K562 (cell line): Measurements from ENCODE around the gene MSH2. TPM values are rescaled to one million over a fixed set of nuclear protein-coding genes. Genes with fewer than 3 reads are reported as not detected.
A peak's percentile ranks its signal among the peaks of the same experiment; 100 is the strongest.

Source experiments
- ARNT ChIP-seq, 2 experiments: fragments of 450-650 bp; IDR thresholded peaks; 2 replicates each; pipeline ENCODE4 v1.6.1; 2016; ENCODE audit warnings: mild to moderate bottlenecking in 1 of 2
- CBX2 ChIP-seq: fragments of 200-600 bp; sonication (generic); IDR thresholded peaks from one replicate; pipeline ENCODE4 v1.6.1; 2012; ENCODE audit warnings: mild to moderate bottlenecking, low read length, inconsistent platforms; ENCODE audit not compliant: insufficient read depth, poor library complexity, severe bottlenecking
- EHMT2 ChIP-seq: fragments of 450-650 bp; IDR thresholded peaks from 2 replicates; pipeline ENCODE4 v1.6.1; 2018; ENCODE audit warnings: antibody characterized with exemption
- GABPB1 ChIP-seq: sonication (generic); formaldehyde crosslinking; IDR thresholded peaks from 2 replicates; pipeline ENCODE4 v1.8.0; 2022; ENCODE audit warnings: mild to moderate bottlenecking, missing genetic modification reagents
- GATAD2A ChIP-seq: fragments of 450-650 bp; IDR thresholded peaks from 2 replicates; pipeline ENCODE4 v1.6.1; 2017
- HCFC1 ChIP-seq: IDR thresholded peaks from 2 replicates; pipeline ENCODE4 v1.6.1; 2012; ENCODE audit warnings: low read depth, low read length, improper control_type of control experiment
- KDM4B ChIP-seq, 2 experiments: fragments of 450-650 bp in 1 of 2; sonication (generic) in 1 of 2; IDR thresholded peaks; 2 replicates each; pipeline ENCODE4 v1.6.1; 2016 to 2017; ENCODE audit warnings: borderline replicate concordance in 2 of 2, antibody characterized with exemption in 1 of 2, low read depth in 1 of 2, mild to moderate bottlenecking in 1 of 2
- LEF1 ChIP-seq: fragments of 450-650 bp; IDR thresholded peaks from 2 replicates; pipeline ENCODE4 v1.6.1; 2016; ENCODE audit warnings: mild to moderate bottlenecking
- PHTF2 ChIP-seq: fragments of 250-450 bp; sonication (Bioruptor Pico); IDR thresholded peaks from 2 replicates; pipeline ENCODE4 v1.5.0; 2021; ENCODE audit warnings: mild to moderate bottlenecking
- RAD51 ChIP-seq: fragments of 450-650 bp; IDR thresholded peaks from 2 replicates; pipeline ENCODE4 v1.7.1; 2016; ENCODE audit warnings: low read depth, mild to moderate bottlenecking, borderline replicate concordance
- RBM17 ChIP-seq: fragments of 200-400 bp; formaldehyde crosslinking; IDR thresholded peaks from 2 replicates; pipeline ENCODE4 v1.6.1; 2017; ENCODE audit warnings: low read depth, mild to moderate bottlenecking, low read length, borderline replicate concordance
- RUNX1 ChIP-seq: sonication (generic); IDR thresholded peaks from 2 replicates; pipeline ENCODE4 v1.6.1; 2016; ENCODE audit warnings: antibody characterized with exemption, low read depth
- SP2 ChIP-seq: IDR thresholded peaks from 2 replicates; pipeline ENCODE4 v1.6.1; 2011; ENCODE audit warnings: mild to moderate bottlenecking, low read depth, low read length, moderate library complexity; ENCODE audit not compliant: poor library complexity, severe bottlenecking; ENCODE audit errors: extremely low read depth
- TSC22D4 ChIP-seq: fragments of 450-650 bp; IDR thresholded peaks from 2 replicates; pipeline ENCODE4 v1.6.1; 2016; ENCODE audit warnings: missing genetic modification characterization, missing biosample characterization, control low read depth
- WHSC1 ChIP-seq: IDR thresholded peaks from one replicate; pipeline ENCODE4 v1.6.1; 2012; ENCODE audit warnings: low read length, control low read depth, inconsistent platforms
- ZNF561 ChIP-seq: fragments of 450-650 bp; formaldehyde crosslinking; conservative IDR thresholded peaks from 2 replicates; pipeline ENCODE4 v1.4.0; 2020; ENCODE audit warnings: mild to moderate bottlenecking, moderate library complexity
- polyA plus RNA-seq, 8 experiments: library from polyadenylated mRNA; depleted of rRNA in 4 of 8; stranded (reverse) in 5 of 8; unstranded in 3 of 8; fragments of >200 nt; fragmentation: Nextera tagmentation in 2 of 8; fragmentation: Illumina TruSeq in 1 of 8; extraction: Ambion mirVana in 2 of 8; extraction: Trizol in 1 of 8; gene quantifications; 2 replicates each; pipeline versions ENCODE4 v1.2.1 to v1.2.3, GENCODE V29; 2011 to 2014; ENCODE audit warnings: inconsistent platforms in 1 of 8, missing spikeins in 1 of 8
- total RNA-seq, 7 experiments: library from RNA; depleted of rRNA in 6 of 7; stranded (reverse); fragments of >200 nt in 6 of 7; fragmentation: Illumina TruSeq in 2 of 7; extraction: Trizol in 2 of 7; gene quantifications; 2 replicates each; pipeline versions ENCODE4 v1.2.1 to v1.2.3, GENCODE V29; 2011 to 2021; ENCODE audit warnings: low replicate concordance in 1 of 7
- TF ChIP-seq, protein P1 (sequence below), 3 experiments: fragments of 200-800 bp in 1 of 3; sonication (Bioruptor generic) in 1 of 3; sonication (generic) in 1 of 3; formaldehyde crosslinking in 1 of 3; IDR thresholded peaks; 2 replicates each; pipeline versions ENCODE4 v1.6.1 to v1.8.0; 2016 to 2022; ENCODE audit warnings: mild to moderate bottlenecking in 2 of 3, missing compliant biosample characterization in 2 of 3, missing genetic modification characterization in 2 of 3, missing genetic modification reagents in 1 of 3
- TF ChIP-seq, protein P2 (sequence below): fragments of 200-800 bp; sonication (Bioruptor generic); IDR thresholded peaks from 2 replicates; pipeline ENCODE4 v1.6.1; 2017; ENCODE audit warnings: missing genetic modification characterization, missing compliant biosample characterization
- TF ChIP-seq, protein P3 (sequence below): fragments of 250-450 bp; sonication (Bioruptor Pico); IDR thresholded peaks from 2 replicates; pipeline ENCODE4 v1.5.0; 2021; ENCODE audit warnings: mild to moderate bottlenecking, borderline replicate concordance

MSH2 gene
- total and polyA plus RNA-seq, 9 of the 15 experiments (the other 6 are each of a cell fraction or from before 2014, with no cell fraction given) = 51.8 to 139 (median 113) TPM

DNA sequence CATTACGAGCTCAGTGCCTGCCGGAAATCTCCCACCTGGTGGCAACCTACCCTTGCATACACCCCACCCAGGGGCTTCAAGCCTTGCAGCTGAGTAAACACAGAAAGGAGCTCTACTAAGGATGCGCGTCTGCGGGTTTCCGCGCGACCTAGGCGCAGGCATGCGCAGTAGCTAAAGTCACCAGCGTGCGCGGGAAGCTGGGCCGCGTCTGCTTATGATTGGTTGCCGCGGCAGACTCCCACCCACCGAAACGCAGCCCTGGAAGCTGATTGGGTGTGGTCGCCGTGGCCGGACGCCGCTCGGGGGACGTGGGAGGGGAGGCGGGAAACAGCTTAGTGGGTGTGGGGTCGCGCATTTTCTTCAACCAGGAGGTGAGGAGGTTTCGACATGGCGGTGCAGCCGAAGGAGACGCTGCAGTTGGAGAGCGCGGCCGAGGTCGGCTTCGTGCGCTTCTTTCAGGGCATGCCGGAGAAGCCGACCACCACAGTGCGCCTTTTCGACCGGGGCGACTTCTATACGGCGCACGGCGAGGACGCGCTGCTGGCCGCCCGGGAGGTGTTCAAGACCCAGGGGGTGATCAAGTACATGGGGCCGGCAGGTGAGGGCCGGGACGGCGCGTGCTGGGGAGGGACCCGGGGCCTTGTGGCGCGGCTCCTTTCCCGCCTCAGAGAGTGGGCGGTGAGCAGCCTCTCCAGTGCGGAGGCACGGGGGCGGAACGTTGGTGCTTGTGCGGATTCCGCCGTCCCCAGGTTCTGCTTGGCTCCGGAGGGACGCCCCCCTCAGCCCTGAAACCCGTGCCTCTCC is at the start of gene MSH2 (continued):
- TF ChIP-seq RAD51 (no peak), SP2 (peak; percentile 73), ARNT (IDR thresholded peaks at IDR 0.05) (no peak), PHTF2 (no peak), CBX2 (no peak), HCFC1 (no peak), TSC22D4 (tag) (no peak), GABPB1 (peak; percentile 85), WHSC1 (no peak), EHMT2 (no peak), LEF1 (no peak), RBM17 (no peak), ZNF561 (CRISPR knock-in tag) (no peak), RUNX1 (no peak), KDM4B (IDR thresholded peaks at IDR 0.05; ENCODE audit: borderline replicate concordance in 2 of 2, low read depth in 1 of 2) (no peak), GATAD2A (no peak)
- TF ChIP-seq, protein P1, sequence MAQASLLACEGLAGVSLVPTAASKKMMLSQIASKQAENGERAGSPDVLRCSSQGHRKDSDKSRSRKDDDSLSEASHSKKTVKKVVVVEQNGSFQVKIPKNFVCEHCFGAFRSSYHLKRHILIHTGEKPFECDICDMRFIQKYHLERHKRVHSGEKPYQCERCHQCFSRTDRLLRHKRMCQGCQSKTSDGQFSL (CRISPR knock-in tag; IDR thresholded peaks at IDR 0.05) = peak; percentile 57; the same call in 1 of the 2 replicates
- TF ChIP-seq, protein P1 (tag; IDR thresholded peaks at IDR 0.05) = no peak
- TF ChIP-seq, protein P2, sequence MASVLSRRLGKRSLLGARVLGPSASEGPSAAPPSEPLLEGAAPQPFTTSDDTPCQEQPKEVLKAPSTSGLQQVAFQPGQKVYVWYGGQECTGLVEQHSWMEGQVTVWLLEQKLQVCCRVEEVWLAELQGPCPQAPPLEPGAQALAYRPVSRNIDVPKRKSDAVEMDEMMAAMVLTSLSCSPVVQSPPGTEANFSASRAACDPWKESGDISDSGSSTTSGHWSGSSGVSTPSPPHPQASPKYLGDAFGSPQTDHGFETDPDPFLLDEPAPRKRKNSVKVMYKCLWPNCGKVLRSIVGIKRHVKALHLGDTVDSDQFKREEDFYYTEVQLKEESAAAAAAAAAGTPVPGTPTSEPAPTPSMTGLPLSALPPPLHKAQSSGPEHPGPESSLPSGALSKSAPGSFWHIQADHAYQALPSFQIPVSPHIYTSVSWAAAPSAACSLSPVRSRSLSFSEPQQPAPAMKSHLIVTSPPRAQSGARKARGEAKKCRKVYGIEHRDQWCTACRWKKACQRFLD (CRISPR knock-in tag) = 0 out of 2 replicates have a peak, but pooled peaks have one; percentile 14
- TF ChIP-seq, protein P3, sequence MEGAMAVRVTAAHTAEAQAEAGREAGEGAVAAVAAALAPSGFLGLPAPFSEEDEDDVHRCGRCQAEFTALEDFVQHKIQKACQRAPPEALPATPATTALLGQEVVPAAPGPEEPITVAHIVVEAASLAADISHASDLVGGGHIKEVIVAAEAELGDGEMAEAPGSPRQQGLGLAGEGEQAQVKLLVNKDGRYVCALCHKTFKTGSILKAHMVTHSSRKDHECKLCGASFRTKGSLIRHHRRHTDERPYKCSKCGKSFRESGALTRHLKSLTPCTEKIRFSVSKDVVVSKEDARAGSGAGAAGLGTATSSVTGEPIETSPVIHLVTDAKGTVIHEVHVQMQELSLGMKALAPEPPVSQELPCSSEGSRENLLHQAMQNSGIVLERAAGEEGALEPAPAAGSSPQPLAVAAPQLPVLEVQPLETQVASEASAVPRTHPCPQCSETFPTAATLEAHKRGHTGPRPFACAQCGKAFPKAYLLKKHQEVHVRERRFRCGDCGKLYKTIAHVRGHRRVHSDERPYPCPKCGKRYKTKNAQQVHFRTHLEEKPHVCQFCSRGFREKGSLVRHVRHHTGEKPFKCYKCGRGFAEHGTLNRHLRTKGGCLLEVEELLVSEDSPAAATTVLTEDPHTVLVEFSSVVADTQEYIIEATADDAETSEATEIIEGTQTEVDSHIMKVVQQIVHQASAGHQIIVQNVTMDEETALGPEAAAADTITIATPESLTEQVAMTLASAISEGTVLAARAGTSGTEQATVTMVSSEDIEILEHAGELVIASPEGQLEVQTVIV (CRISPR knock-in tag) = no peak
